Esophagus muscularis mucosa (tissue), 3 donors: Measurements from ENCODE around the gene ADAMTS6.

Experiments
- CTCF ChIP-seq, 3 experiments: fragments of 200-600 bp in 2 of 3; fragments of 450-650 bp in 1 of 3; sonication (generic) in 2 of 3; IDR thresholded peaks; one replicate each; pipeline ENCODE4 v1.5.1; 2017 to 2019; ENCODE audit warnings: antibody characterized with exemption in 3 of 3, mild to moderate bottlenecking in 2 of 3, moderate library complexity in 1 of 3
- POLR2A ChIP-seq: fragments of 450-650 bp; IDR thresholded peaks from one replicate; pipeline ENCODE4 v1.6.1; 2017; ENCODE audit warnings: antibody characterized with exemption, moderate library complexity, mild to moderate bottlenecking, low read depth
- POLR2AphosphoS5 ChIP-seq, 2 donors: sonication (generic); formaldehyde crosslinking; IDR thresholded peaks; one replicate each; pipeline ENCODE4 v1.6.1; 2017; ENCODE audit warnings: antibody characterized with exemption in 2 of 2

- TF ChIP-seq CTCF (IDR thresholded peaks at IDR 0.05) (no peak), POLR2AphosphoS5 (IDR thresholded peaks at IDR 0.05) (no peak), POLR2A (no peak)
Observed at GRCh38 chr5:65248896-65249295, 232.8 kb downstream of the ADAMTS6 start.
